GM12872 (cell line): ENCODE measurements around the gene VSIG10L.

Experiments
- CTCF ChIP-seq: IDR thresholded peaks from 3 replicates; pipeline ENCODE4 v1.5.1; 2011; ENCODE audit warnings: low read depth, mild to moderate bottlenecking, low read length, moderate library complexity; ENCODE audit not compliant: insufficient read depth

The VSIG10L gene

GRCh38 chr19:51289635-51290034, 52.3 kb downstream of the VSIG10L start:
- TF ChIP-seq CTCF: no peak

- TF ChIP-seq CTCF: no peak
Measured at GRCh38 chr19:51285682-51286081, 56.3 kb downstream of the VSIG10L start.

- no peak for TF ChIP-seq CTCF
Measured at GRCh38 chr19:51282335-51282734, 59.6 kb downstream of the VSIG10L start.
